Measurements from ENCODE around the gene TRIM68. TPM values are rescaled to one million over a fixed set of nuclear protein-coding genes. Genes with fewer than 3 reads are reported as not detected.

Gene TRIM68
- total RNA-seq, 2 experiments from 2014 or later = 11.6 to 12.7 TPM

GRCh38 chr11:4580124-4580523 is 27.9 kb downstream of the TRIM68 start:
- H3K4me1 Mint-ChIP-seq = peaks cover 5% of the 10 kb centered on the region
- H3K27ac Mint-ChIP-seq = no peak overlapping the region
- ChIA-PET CTCF (interaction anchor here (0.9 to 1.3 kb wide), 2 partner anchors 41 to 57 kb away, joined by 3 read pairs; no protein-coding TSS in a partner anchor), POLR2A (no interaction called here)
- no peaks in the 10 kb centered on the region for H3K36me3 Mint-ChIP-seq (ENCODE audit: low read depth)
- no peak for DNase-seq
- no peaks in the 10 kb centered on the region for H3K9me3 Mint-ChIP-seq
- peaks cover 24% of the 10 kb centered on the region for H3K27me3 Mint-ChIP-seq
- no peak overlapping the region for H3K4me3 Mint-ChIP-seq

- H3K36me3 Mint-ChIP-seq (ENCODE audit: low read depth) = no peaks in the 10 kb centered on the region
- CTCF ChIA-PET = interaction anchor here (0.6 kb wide), 1 partner anchor 401 kb away, joined by 4 read pairs; no protein-coding TSS in a partner anchor
- no peak for DNase-seq
- no peaks in the 10 kb centered on the region for H3K9me3 Mint-ChIP-seq
- POLR2A ChIA-PET = no interaction called here
- H3K27me3 Mint-ChIP-seq = peaks cover 18% of the 10 kb centered on the region
- no peak overlapping the region for H3K27ac Mint-ChIP-seq
- H3K4me1 Mint-ChIP-seq = peaks cover 5% of the 10 kb centered on the region
- no peak overlapping the region for H3K4me3 Mint-ChIP-seq
Measured at GRCh38 chr11:4578624-4579023, 29.4 kb downstream of the TRIM68 start.

DNA sequence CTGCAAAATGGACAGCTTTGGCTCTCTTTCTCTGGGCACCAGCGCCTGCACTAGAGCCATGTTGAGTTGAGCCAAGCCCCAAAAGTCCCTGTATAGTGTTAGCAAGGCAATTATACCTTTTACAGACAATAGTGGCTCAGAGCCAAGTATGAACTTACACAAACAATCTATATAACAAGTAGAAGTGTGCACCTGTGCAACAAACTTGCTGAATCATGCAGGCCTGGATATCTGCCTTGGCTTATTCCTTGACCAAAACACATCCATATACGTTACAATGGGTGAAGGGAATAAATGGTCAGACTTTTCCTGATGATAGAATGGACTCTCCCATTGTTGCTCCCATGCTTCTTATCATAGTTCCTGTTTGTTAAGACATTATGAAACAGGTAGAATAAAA is 30.3 kb downstream of the TRIM68 start:
- peaks cover 5% of the 10 kb centered on the region for H3K4me1 Mint-ChIP-seq
- no peak for DNase-seq
- POLR2A ChIA-PET = no interaction called here
- H3K27me3 Mint-ChIP-seq = peaks cover 15% of the 10 kb centered on the region
- no peak overlapping the region for H3K27ac Mint-ChIP-seq
- no peaks in the 10 kb centered on the region for H3K36me3 Mint-ChIP-seq (ENCODE audit: low read depth)
- H3K4me3 Mint-ChIP-seq = no peak overlapping the region
- CTCF ChIA-PET = no interaction called here
- no peaks in the 10 kb centered on the region for H3K9me3 Mint-ChIP-seq

DNA sequence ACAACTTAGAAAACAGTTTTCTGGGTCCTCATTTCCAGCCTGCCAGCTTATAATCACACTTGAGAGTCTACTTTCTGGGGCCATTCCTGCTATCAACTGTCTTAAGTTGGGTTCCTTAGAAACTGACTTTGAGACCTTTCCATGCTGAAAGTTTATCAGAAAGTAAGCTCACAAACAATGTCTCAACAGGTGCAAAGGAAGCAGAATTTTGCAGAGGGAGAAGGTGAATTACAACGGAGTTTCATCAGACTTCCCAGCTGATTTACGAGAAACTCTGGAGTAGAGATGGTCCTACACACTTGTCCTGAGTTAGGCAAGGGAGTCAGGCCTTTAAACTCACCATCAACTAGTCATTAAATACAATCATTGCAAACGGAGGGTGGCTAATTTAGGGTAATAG is 31.2 kb downstream of the TRIM68 start:
- no peaks in the 10 kb centered on the region for H3K36me3 Mint-ChIP-seq (ENCODE audit: low read depth)
- no peak for DNase-seq
- no peaks in the 10 kb centered on the region for H3K9me3 Mint-ChIP-seq
- ChIA-PET CTCF (no interaction called here), POLR2A (no interaction called here)
- H3K27ac Mint-ChIP-seq = no peak overlapping the region
- H3K4me1 Mint-ChIP-seq = peaks cover 5% of the 10 kb centered on the region
- no peak overlapping the region for H3K4me3 Mint-ChIP-seq
- peaks cover 14% of the 10 kb centered on the region for H3K27me3 Mint-ChIP-seq

- peaks cover 2% of the 10 kb centered on the region for H3K9me3 Mint-ChIP-seq
- no peaks in the 10 kb centered on the region for H3K36me3 Mint-ChIP-seq (ENCODE audit: low read depth)
- H3K27me3 Mint-ChIP-seq = peaks cover 5% of the 10 kb centered on the region
- H3K4me3 Mint-ChIP-seq = no peak overlapping the region
- no peaks in the 10 kb centered on the region for H3K4me1 Mint-ChIP-seq
- POLR2A ChIA-PET = no interaction called here
- DNase-seq = no peak
- CTCF ChIA-PET = no interaction called here
- H3K27ac Mint-ChIP-seq = no peak overlapping the region
Measured at GRCh38 chr11:4569075-4569474, 39.0 kb downstream of the TRIM68 start.

DNA sequence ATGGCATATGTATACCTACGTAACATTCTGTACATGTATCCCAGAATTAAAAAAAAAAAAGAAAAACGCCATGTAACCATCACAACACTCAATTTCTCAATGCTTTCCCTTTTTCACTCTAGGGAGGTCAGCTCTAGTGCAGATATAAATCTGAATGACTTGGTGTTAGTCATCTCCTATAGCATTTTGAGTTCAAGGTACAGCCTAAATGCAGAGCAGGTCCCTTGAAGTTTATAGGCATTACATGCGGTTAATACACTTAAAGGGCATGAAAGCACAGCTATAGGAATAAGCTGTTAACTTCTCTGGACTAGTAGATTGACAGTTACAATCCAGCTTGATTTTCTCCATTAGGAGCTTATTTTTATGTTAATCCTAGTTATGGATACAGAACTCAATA is 42.7 kb downstream of the TRIM68 start:
- peaks cover 9% of the 10 kb centered on the region for H3K9me3 Mint-ChIP-seq
- no peaks in the 10 kb centered on the region for H3K36me3 Mint-ChIP-seq (ENCODE audit: low read depth)
- no peak overlapping the region for H3K4me3 Mint-ChIP-seq
- no peak for DNase-seq
- POLR2A ChIA-PET = no interaction called here
- peaks cover 21% of the 10 kb centered on the region for H3K27me3 Mint-ChIP-seq
- no peak overlapping the region for H3K27ac Mint-ChIP-seq
- no peaks in the 10 kb centered on the region for H3K4me1 Mint-ChIP-seq
- CTCF ChIA-PET = no interaction called here

DNA sequence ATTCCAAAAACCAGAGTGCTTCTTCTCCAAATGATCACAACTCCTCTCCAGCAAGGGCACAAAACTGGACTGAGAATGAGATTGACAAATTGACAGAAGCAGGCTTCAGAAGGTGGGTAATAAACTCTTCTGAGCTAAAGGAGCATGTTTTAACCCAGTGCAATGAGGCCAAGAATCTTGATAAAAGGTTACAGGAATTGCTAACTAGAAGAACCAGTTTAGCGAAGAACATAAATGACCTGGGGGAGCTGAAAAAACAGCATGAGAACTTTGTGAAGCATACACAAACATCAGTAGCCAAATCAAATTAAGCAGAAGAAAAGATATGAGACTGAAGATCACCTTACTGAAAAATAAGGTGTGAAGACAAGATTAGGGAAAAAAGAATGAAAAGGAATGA is 47.6 kb downstream of the TRIM68 start:
- Mint-ChIP-seq H3K4me3 (no peak overlapping the region), H3K4me1 (no peaks in the 10 kb centered on the region), H3K27me3 (peaks cover 23% of the 10 kb centered on the region), H3K36me3 (ENCODE audit: low read depth) (no peaks in the 10 kb centered on the region), H3K27ac (no peak overlapping the region), H3K9me3 (peaks cover 9% of the 10 kb centered on the region)
- CTCF ChIA-PET = no interaction called here
- no peak for DNase-seq
- POLR2A ChIA-PET = no interaction called here

DNA sequence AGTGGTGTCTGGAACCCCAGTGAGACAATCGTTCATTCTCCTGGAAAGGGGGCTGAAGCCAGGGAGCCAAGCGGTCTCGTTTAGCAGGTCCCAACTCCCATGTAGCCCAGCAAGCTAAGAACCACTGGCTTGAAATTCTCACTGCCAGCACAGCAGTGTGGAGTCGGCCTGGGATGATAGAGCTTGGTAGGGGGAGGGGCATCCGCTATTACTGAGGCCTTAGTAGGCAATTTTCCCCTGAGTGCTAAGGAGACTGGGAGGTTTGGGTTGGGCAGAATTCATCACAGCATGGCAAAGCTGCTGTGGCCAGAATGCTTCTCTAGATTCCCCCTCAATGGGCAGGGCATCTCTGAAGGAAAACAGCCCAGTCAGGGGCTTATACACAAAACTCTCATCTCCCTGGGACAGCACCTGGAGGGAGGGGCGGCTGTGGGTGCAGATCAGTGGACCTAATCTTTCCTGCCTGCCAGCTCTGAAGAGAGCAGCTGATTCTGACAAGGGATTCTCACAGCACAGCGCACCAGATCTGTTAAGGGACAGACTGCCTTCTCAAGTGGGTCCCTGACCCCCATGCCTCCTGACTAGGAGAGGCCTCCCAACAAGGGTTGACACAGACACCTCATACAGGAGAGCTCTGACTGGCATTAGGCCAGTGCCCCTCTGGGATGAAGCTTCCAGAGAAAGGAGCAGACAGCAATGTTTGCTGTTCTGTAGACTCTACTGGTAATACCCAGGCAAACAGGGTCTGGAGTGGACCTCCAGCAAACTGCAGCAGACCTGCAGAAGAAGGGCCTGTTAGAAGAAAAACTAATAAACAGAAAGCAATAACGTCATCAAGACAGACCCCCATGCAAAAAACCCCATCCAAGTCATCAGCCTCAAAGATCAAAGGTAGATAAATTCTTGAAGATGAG is 48.2 kb downstream of the TRIM68 start:
- DNase-seq = no peak
- H3K9me3 Mint-ChIP-seq = peaks cover 9% of the 10 kb centered on the region
- H3K36me3 Mint-ChIP-seq (ENCODE audit: low read depth) = no peaks in the 10 kb centered on the region
- no peak overlapping the region for H3K4me3 Mint-ChIP-seq
- H3K4me1 Mint-ChIP-seq = no peaks in the 10 kb centered on the region
- peaks cover 21% of the 10 kb centered on the region for H3K27me3 Mint-ChIP-seq
- no peak overlapping the region for H3K27ac Mint-ChIP-seq
- ChIA-PET POLR2A (no interaction called here), CTCF (no interaction called here)

- Mint-ChIP-seq H3K27ac (no peak overlapping the region), H3K4me1 (no peaks in the 10 kb centered on the region), H3K4me3 (no peak overlapping the region), H3K27me3 (peaks cover 3% of the 10 kb centered on the region), H3K9me3 (no peaks in the 10 kb centered on the region), H3K36me3 (ENCODE audit: low read depth) (no peaks in the 10 kb centered on the region)
- DNase-seq = no peak
- ChIA-PET CTCF (interaction anchor here (0.6 to 3.0 kb wide), 3 partner anchors 8 to 364 kb away, joined by 3 to 15 read pairs (median 4); no protein-coding TSS in a partner anchor), POLR2A (no interaction called here)
Measured at GRCh38 chr11:4551346-4551979, 56.6 kb downstream of the TRIM68 start.

Other genes starting within 250 kb of the TRIM68 start
- gene OR52B4, start 239.8 kb downstream of the TRIM68 start, total RNA-seq = not detected
- 10 to 100 TPM; 75.9 to 80.0 TPM for gene TRIM21, start 214.5 kb downstream of the TRIM68 start, total RNA-seq
- gene OR52K2, start 158.9 kb downstream of the TRIM68 start, total RNA-seq = not detected
- not detected for gene OR52K1, start 125.6 kb downstream of the TRIM68 start, total RNA-seq
- not detected for gene OR52M1, start 63.0 kb downstream of the TRIM68 start, total RNA-seq
- not detected for gene OR52I2, start 26.5 kb downstream of the TRIM68 start, total RNA-seq
- gene OR52I1, start 14.2 kb downstream of the TRIM68 start, total RNA-seq = not detected
- gene OR51D1, start 29.2 kb upstream of the TRIM68 start, total RNA-seq = not detected
- not detected for gene OR51E1, start 35.8 kb upstream of the TRIM68 start, total RNA-seq
- not detected for gene OR51E2, start 89.6 kb upstream of the TRIM68 start, total RNA-seq
- not detected for gene MMP26, start 96.6 kb upstream of the TRIM68 start, total RNA-seq
- not detected for gene OR51F1, start 161.7 kb upstream of the TRIM68 start, total RNA-seq
- not detected for gene OR52R1, start 196.1 kb upstream of the TRIM68 start, total RNA-seq
- gene OR51F2, start 213.1 kb upstream of the TRIM68 start, total RNA-seq = not detected
- gene OR51S1, start 241.0 kb upstream of the TRIM68 start, total RNA-seq = not detected